Dendritic cell treated with granulocyte-macrophage colony-stimulating factor and Interleukin-4, amounts not matched to agents 40 ng/mL and 50 ng/mL, for 4 days (primary cell): Measurements from ENCODE around the gene HEXA.
A peak's percentile ranks its signal among the peaks of the same experiment; 100 is the strongest.
"Not testable (repeated sequence)": the region's sequence is repeated elsewhere in the genome, so short reads cannot be mapped to it uniquely, and the experiment has no call there.

ENCODE experiments used
- H3K27ac Mint-ChIP-seq: one replicate; pipeline ENCODE4 v1.8.0; 2022; ENCODE audit warnings: mild to moderate bottlenecking, mixed read lengths
- H3K27me3 Mint-ChIP-seq: one replicate; pipeline ENCODE4 v1.8.0; 2022; ENCODE audit warnings: mild to moderate bottlenecking, mixed read lengths
- H3K36me3 Mint-ChIP-seq: one replicate; pipeline ENCODE4 v1.8.0; 2022; ENCODE audit warnings: low read depth, mixed read lengths
- H3K4me1 Mint-ChIP-seq: one replicate; pipeline ENCODE4 v1.8.0; 2022; ENCODE audit warnings: low read depth, mixed read lengths
- H3K4me3 Mint-ChIP-seq: one replicate; pipeline ENCODE4 v1.8.0; 2022; ENCODE audit warnings: mild to moderate bottlenecking, moderate library complexity, mixed read lengths
- H3K9me3 Mint-ChIP-seq: one replicate; pipeline ENCODE4 v1.8.0; 2022; ENCODE audit warnings: mixed read lengths
- intact Hi-C: fragments of 100-400 bp; cut with micrococcal nuclease; formaldehyde crosslinking; loops from one replicate; pipeline ENCODE4 v1.15.0; 2022

Gene HEXA

DNA sequence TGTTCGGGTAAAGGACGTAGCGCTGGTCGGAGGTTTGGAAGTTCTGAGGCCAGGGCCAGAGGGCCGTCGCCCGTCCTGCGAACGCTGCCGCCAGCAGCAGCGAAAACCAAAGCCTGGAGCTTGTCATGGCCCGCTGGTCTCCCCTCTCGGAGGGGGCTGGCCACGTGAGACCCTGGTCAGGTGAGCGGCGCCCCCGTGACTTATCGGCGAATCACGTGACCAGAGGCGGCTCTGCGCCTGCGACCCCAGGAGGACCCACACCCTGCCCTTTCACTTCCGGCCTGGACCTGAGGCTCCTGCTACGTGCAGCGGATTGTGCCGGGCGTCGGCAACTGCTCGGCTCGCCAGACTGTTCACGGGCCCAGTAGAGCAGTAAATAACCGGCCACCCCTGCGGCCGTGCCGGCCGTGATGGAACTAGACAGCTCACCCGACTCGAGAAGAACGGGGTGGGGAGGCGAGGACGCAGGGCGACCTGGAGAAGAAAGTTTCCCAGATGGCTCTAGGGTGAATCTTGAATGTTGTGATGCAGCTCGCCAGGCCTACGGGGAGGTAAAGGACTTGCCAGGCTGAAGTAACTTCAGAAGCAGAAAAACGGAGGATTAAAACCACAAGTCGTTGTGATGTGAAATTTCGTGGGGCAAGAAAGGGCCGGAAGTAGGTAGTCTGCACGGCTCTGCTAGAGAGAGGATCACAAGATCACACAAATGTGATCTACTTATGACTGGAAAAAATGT lies at the start of gene HEXA:
Gene HEXA (minus strand): TSS at position 169 of the 736 bp plus-strand sequence. CDS start 42 bp downstream, at position 127.
- Mint-ChIP-seq H3K4me3 (peak within 1 kb of the TSS; percentile 99), H3K27me3 (no peaks in the 10 kb centered on the region), H3K27ac (peak within 1 kb of the TSS; percentile 99), H3K4me1 (peaks cover 58% of the 10 kb centered on the region), H3K9me3 (no peaks in the 10 kb centered on the region), H3K36me3 (peaks cover 38% of the 10 kb centered on the region)
- intact Hi-C loops, result loop anchor here (5.0 kb wide), 1 partner anchor 144 kb away; the partner anchor contains the start of gene PKM

GRCh38 chr15:72423256-72423655 lies 47.4 kb upstream of the HEXA start:
- peaks cover 13% of the 10 kb centered on the region for H3K4me1 Mint-ChIP-seq
- H3K27me3 Mint-ChIP-seq, result no peaks in the 10 kb centered on the region
- H3K36me3 Mint-ChIP-seq, result peaks cover 17% of the 10 kb centered on the region
- no peak overlapping the region for H3K4me3 Mint-ChIP-seq
- peaks cover 71% of the 10 kb centered on the region for H3K9me3 Mint-ChIP-seq
- intact Hi-C loops, result no loop called here
- H3K27ac Mint-ChIP-seq, result no peak overlapping the region

- Mint-ChIP-seq H3K36me3 (peaks cover 17% of the 10 kb centered on the region), H3K9me3 (peaks cover 54% of the 10 kb centered on the region), H3K4me3 (no peak overlapping the region), H3K27me3 (peaks cover 3% of the 10 kb centered on the region), H3K27ac (no peak overlapping the region), H3K4me1 (peaks cover 13% of the 10 kb centered on the region)
- intact Hi-C loops, result no loop called here
Measured at GRCh38 chr15:72421484-72421883, 45.7 kb upstream of the HEXA start.

GRCh38 chr15:72420576-72420975 lies 44.8 kb upstream of the HEXA start:
- Mint-ChIP-seq H3K9me3 (peaks cover 45% of the 10 kb centered on the region), H3K27me3 (peaks cover 3% of the 10 kb centered on the region), H3K4me3 (no peak overlapping the region), H3K4me1 (peaks cover 13% of the 10 kb centered on the region), H3K27ac (peak overlapping the region; percentile 69), H3K36me3 (peaks cover 11% of the 10 kb centered on the region)
- intact Hi-C loops, result no loop called here

DNA sequence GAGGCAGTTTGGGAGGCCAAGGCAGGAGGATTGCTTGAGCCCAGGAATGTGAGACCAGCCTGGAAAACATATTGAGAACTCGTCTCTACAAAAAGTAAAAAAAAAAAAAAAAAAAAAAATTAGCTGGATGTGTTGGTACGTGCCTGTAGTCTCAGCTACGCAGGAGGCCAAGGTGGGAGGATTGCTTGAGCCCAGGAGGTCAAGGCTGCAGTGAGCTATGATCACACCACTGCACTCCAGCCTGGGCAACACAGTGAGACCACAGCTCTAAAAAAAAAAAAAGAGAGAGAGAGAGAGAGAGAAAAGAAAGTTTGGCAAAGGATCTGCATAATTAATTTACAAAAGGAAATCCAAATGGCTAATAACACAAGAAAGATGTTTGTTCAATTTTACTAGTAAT lies 44.0 kb upstream of the HEXA start:
- H3K27ac Mint-ChIP-seq, H3K4me3 Mint-ChIP-seq, H3K27me3 Mint-ChIP-seq, intact Hi-C loops: not testable (repeated sequence)
- Mint-ChIP-seq H3K9me3 (peaks cover 37% of the 10 kb centered on the region), H3K4me1 (peaks cover 13% of the 10 kb centered on the region), H3K36me3 (peaks cover 11% of the 10 kb centered on the region)

DNA sequence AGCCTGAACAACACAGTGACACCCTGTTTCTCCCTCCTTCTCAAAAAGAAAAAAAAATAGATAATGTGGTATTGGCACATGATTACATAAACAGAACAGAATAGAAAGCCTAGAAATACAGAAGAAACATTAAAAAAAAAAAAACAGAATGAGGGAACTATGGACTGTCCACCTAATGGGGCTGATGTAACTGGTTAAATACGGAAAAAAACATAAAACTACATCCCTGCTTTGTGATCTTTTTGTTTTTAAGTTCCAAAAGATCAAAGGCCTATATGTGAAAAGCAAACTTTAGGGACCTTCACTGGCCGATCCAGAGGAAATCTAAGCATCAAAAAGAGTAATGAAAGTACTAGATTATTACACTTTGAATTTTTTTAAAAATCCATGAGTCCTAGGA lies 39.5 kb upstream of the HEXA start:
- intact Hi-C loops, result no loop called here
- Mint-ChIP-seq H3K4me3 (no peak overlapping the region), H3K27ac (no peak overlapping the region), H3K27me3 (peaks cover 6% of the 10 kb centered on the region), H3K4me1 (peaks cover 7% of the 10 kb centered on the region), H3K9me3 (peaks cover 8% of the 10 kb centered on the region), H3K36me3 (no peaks in the 10 kb centered on the region)

DNA sequence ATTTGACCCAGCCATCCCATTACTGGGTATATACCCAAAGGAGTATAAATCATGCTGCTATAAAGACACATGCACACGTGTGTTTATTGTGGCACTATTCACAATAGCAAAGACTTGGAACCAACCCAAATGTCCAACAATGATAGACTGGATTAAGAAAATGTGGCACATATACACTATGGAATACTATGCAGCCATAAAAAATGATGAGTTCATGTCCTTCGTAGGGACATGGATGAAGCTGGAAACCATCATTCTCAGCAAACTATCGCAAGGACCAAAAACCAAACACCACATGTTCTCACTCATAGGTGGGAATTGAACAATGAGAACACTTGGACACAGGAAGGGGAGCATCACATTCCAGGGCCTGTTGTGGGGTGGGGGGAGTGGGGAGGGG lies 37.5 kb upstream of the HEXA start:
- H3K4me3 Mint-ChIP-seq, H3K27me3 Mint-ChIP-seq, intact Hi-C loops, H3K9me3 Mint-ChIP-seq, H3K36me3 Mint-ChIP-seq, H3K4me1 Mint-ChIP-seq, H3K27ac Mint-ChIP-seq: not testable (repeated sequence)

GRCh38 chr15:72411544-72411943 lies 35.7 kb upstream of the HEXA start:
- Mint-ChIP-seq H3K27ac (no peak overlapping the region), H3K36me3 (no peaks in the 10 kb centered on the region), H3K4me3 (no peak overlapping the region), H3K4me1 (no peaks in the 10 kb centered on the region), H3K9me3 (peaks cover 8% of the 10 kb centered on the region), H3K27me3 (peaks cover 13% of the 10 kb centered on the region)
- intact Hi-C loops, result no loop called here

DNA sequence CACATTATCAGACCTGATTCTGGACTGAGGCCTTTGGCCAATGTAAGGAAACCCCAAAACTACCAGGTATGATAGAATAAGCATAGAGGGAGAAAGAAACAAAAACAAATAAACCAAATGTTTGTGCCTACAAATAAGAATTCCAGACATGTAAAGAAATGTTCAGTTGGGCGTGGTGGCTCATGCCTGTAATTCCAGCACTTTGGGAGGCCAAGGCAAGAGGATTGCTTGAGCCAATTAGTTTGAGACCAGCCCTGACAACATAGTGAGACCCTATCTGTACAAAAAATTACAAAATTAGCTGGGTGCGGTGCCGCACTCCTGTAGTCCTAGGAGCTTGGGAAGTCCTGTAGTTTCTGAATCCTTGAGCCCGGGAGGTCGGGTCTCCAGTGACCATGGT lies 35.3 kb upstream of the HEXA start:
- peaks cover 13% of the 10 kb centered on the region for H3K27me3 Mint-ChIP-seq
- no peak overlapping the region for H3K4me3 Mint-ChIP-seq
- no peaks in the 10 kb centered on the region for H3K4me1 Mint-ChIP-seq
- no peak overlapping the region for H3K27ac Mint-ChIP-seq
- intact Hi-C loops, result no loop called here
- H3K36me3 Mint-ChIP-seq, result no peaks in the 10 kb centered on the region
- H3K9me3 Mint-ChIP-seq, result peaks cover 8% of the 10 kb centered on the region

DNA sequence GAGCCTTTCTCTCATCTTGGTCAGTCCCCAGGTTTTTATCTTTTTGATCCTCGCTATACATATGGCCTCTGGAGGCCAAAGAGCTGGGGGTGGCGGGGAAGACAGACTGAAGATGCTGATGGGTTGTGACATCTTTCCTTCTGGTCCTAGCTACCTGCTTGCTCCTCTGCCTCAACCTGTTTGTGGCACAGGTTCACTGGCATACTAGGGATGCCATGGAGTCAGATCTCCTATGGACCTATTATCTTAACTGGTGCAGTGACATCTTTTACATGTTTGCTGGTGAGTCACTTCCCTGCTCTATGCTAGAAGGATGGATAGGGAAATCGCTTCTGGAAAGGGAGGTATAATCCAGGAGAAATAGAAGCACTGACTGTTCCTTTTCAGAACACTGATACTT lies 31.1 kb upstream of the HEXA start:
- Mint-ChIP-seq H3K4me1 (no peaks in the 10 kb centered on the region), H3K36me3 (no peaks in the 10 kb centered on the region), H3K27me3 (peaks cover 17% of the 10 kb centered on the region), H3K27ac (no peak overlapping the region), H3K4me3 (no peak overlapping the region), H3K9me3 (peaks cover under 1% of the 10 kb centered on the region)
- intact Hi-C loops, result no loop called here

DNA sequence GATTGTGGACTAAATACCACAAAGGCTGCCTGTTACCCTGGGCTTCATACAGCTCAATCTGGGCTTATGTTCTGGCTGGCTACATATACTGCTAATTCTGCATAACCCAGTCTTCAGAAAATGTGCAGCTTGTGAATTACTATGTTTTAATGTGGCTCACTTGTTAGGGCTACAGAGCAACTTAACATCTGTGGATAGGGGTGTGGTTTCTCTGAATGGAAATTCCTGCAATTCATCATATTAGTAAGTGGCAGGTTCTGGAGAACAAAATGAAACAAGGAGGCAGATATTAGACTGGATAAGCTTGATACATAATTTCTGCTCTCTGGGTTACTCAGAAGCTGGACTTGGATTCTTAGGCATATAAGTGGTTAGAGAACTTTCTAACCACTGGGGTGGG lies 29.0 kb upstream of the HEXA start:
- H3K36me3 Mint-ChIP-seq, result no peaks in the 10 kb centered on the region
- H3K27me3 Mint-ChIP-seq, result peaks cover 17% of the 10 kb centered on the region
- H3K27ac Mint-ChIP-seq, result no peak overlapping the region
- no peaks in the 10 kb centered on the region for H3K4me1 Mint-ChIP-seq
- intact Hi-C loops, result no loop called here
- no peaks in the 10 kb centered on the region for H3K9me3 Mint-ChIP-seq
- H3K4me3 Mint-ChIP-seq, result no peak overlapping the region

GRCh38 chr15:72404356-72404755 lies 28.5 kb upstream of the HEXA start:
- Mint-ChIP-seq H3K4me3 (no peak overlapping the region), H3K27me3 (peaks cover 14% of the 10 kb centered on the region), H3K9me3 (no peaks in the 10 kb centered on the region), H3K36me3 (no peaks in the 10 kb centered on the region), H3K4me1 (no peaks in the 10 kb centered on the region), H3K27ac (no peak overlapping the region)
- intact Hi-C loops, result no loop called here

DNA sequence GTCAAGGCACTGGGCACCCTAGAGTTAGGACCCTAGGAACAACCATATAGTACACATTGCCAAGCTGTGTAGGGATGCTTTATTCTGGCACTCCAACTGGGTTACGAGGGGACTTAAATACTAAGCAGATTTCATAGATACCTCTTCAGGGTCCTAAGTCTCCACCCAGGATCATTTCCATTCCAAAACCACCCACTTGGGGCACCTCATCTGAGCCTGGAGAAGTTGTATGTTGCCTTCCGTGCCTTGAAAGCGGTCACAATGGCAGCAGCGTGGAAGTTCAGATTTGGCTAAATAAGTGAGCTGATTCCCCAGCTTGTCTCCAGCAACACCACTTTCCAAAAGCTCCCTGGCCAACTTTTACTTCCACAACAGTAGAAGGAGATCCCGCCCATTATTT lies 26.9 kb upstream of the HEXA start:
- no peaks in the 10 kb centered on the region for H3K9me3 Mint-ChIP-seq
- no peak overlapping the region for H3K27ac Mint-ChIP-seq
- H3K4me3 Mint-ChIP-seq, result no peak overlapping the region
- H3K4me1 Mint-ChIP-seq, result peaks cover 15% of the 10 kb centered on the region
- no peaks in the 10 kb centered on the region for H3K36me3 Mint-ChIP-seq
- H3K27me3 Mint-ChIP-seq, result peaks cover 14% of the 10 kb centered on the region
- intact Hi-C loops, result no loop called here

- peak overlapping the region; percentile 56 for H3K27ac Mint-ChIP-seq
- H3K36me3 Mint-ChIP-seq, result no peaks in the 10 kb centered on the region
- H3K27me3 Mint-ChIP-seq, result no peaks in the 10 kb centered on the region
- peaks cover 23% of the 10 kb centered on the region for H3K4me1 Mint-ChIP-seq
- H3K9me3 Mint-ChIP-seq, result no peaks in the 10 kb centered on the region
- intact Hi-C loops, result no loop called here
- no peak overlapping the region for H3K4me3 Mint-ChIP-seq
Measured at GRCh38 chr15:72398648-72399047, 22.8 kb upstream of the HEXA start.
